ENCODE data around the gene LRRC1. TPM values are rescaled to one million over a fixed set of nuclear protein-coding genes. Genes with fewer than 3 reads are reported as not detected.
A peak's percentile ranks its signal among the peaks of the same experiment; 100 is the strongest.

The LRRC1 gene
- total RNA-seq, 1 donor from 2014 or later, result 7.5 TPM

DNA sequence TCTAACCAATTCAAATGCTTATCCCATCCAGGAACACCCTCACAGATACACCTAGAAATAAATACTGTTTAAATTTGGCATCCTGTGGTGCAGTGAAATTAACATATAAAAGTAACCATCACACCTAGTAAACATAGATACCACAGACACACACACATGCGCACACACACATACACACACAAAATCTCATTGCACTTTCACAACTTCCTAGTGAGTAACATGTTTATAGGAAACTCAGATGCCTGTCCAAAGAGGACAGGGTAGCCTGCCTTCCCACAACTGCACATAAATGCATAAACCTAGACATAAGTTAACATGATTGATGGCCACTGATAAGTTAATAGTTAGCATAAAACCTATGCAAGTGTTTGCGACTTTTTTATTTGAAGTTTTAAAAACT is 56.8 kb downstream of the LRRC1 start:
- Mint-ChIP-seq H3K4me3 (ENCODE audit: unreplicated experiment) (no peak overlapping the region), H3K27ac (ENCODE audit: unreplicated experiment) (no peak overlapping the region), H3K36me3 (ENCODE audit: low read depth, unreplicated experiment) (no peaks in the 10 kb centered on the region), H3K9me3 (ENCODE audit: unreplicated experiment) (no peaks in the 10 kb centered on the region), H3K4me1 (ENCODE audit: unreplicated experiment) (peaks cover 5% of the 10 kb centered on the region), H3K27me3 (ENCODE audit: unreplicated experiment) (peaks cover 3% of the 10 kb centered on the region)
- TF ChIP-seq, protein P1, sequence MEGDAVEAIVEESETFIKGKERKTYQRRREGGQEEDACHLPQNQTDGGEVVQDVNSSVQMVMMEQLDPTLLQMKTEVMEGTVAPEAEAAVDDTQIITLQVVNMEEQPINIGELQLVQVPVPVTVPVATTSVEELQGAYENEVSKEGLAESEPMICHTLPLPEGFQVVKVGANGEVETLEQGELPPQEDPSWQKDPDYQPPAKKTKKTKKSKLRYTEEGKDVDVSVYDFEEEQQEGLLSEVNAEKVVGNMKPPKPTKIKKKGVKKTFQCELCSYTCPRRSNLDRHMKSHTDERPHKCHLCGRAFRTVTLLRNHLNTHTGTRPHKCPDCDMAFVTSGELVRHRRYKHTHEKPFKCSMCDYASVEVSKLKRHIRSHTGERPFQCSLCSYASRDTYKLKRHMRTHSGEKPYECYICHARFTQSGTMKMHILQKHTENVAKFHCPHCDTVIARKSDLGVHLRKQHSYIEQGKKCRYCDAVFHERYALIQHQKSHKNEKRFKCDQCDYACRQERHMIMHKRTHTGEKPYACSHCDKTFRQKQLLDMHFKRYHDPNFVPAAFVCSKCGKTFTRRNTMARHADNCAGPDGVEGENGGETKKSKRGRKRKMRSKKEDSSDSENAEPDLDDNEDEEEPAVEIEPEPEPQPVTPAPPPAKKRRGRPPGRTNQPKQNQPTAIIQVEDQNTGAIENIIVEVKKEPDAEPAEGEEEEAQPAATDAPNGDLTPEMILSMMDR (IDR thresholded peaks at IDR 0.05; ENCODE audit: unreplicated experiment), result no peak
- DNase-seq (ENCODE audit: low spot score), result no peak

- H3K4me1 Mint-ChIP-seq (ENCODE audit: unreplicated experiment), result peaks cover 17% of the 10 kb centered on the region
Measured at GRCh38 chr6:53852805-53853204, 58.0 kb downstream of the LRRC1 start.

GRCh38 chr6:53854843-53855567 is 60.2 kb downstream of the LRRC1 start:
- Mint-ChIP-seq H3K9me3 (ENCODE audit: unreplicated experiment) (no peaks in the 10 kb centered on the region), H3K4me3 (ENCODE audit: unreplicated experiment) (no peak overlapping the region), H3K4me1 (ENCODE audit: unreplicated experiment) (peaks cover 23% of the 10 kb centered on the region), H3K27me3 (ENCODE audit: unreplicated experiment) (peaks cover 3% of the 10 kb centered on the region), H3K36me3 (ENCODE audit: low read depth, unreplicated experiment) (no peaks in the 10 kb centered on the region), H3K27ac (ENCODE audit: unreplicated experiment) (no peak overlapping the region)
- TF ChIP-seq, protein P1 (IDR thresholded peaks at IDR 0.05; ENCODE audit: unreplicated experiment), result no peak
- no peak for DNase-seq (ENCODE audit: low spot score)

More at GRCh38 chr6:53852805-53853204, 58.0 kb downstream of the LRRC1 start:
- TF ChIP-seq, protein P1 (IDR thresholded peaks at IDR 0.05; ENCODE audit: unreplicated experiment), result no peak
- no peak for DNase-seq (ENCODE audit: low spot score)
- Mint-ChIP-seq H3K27me3 (ENCODE audit: unreplicated experiment) (peaks cover 3% of the 10 kb centered on the region), H3K9me3 (ENCODE audit: unreplicated experiment) (no peaks in the 10 kb centered on the region), H3K27ac (ENCODE audit: unreplicated experiment) (no peak overlapping the region), H3K4me3 (ENCODE audit: unreplicated experiment) (no peak overlapping the region), H3K36me3 (ENCODE audit: low read depth, unreplicated experiment) (no peaks in the 10 kb centered on the region)

- TF ChIP-seq, protein P1 (IDR thresholded peaks at IDR 0.05; ENCODE audit: unreplicated experiment), result no peak
- Mint-ChIP-seq H3K27ac (ENCODE audit: unreplicated experiment) (no peak overlapping the region), H3K9me3 (ENCODE audit: unreplicated experiment) (no peaks in the 10 kb centered on the region), H3K27me3 (ENCODE audit: unreplicated experiment) (peaks cover 3% of the 10 kb centered on the region), H3K36me3 (ENCODE audit: low read depth, unreplicated experiment) (no peaks in the 10 kb centered on the region), H3K4me3 (ENCODE audit: unreplicated experiment) (no peak overlapping the region), H3K4me1 (ENCODE audit: unreplicated experiment) (peaks cover 23% of the 10 kb centered on the region)
- no peak for DNase-seq (ENCODE audit: low spot score)
Measured at GRCh38 chr6:53855940-53856339, 61.1 kb downstream of the LRRC1 start.

DNA sequence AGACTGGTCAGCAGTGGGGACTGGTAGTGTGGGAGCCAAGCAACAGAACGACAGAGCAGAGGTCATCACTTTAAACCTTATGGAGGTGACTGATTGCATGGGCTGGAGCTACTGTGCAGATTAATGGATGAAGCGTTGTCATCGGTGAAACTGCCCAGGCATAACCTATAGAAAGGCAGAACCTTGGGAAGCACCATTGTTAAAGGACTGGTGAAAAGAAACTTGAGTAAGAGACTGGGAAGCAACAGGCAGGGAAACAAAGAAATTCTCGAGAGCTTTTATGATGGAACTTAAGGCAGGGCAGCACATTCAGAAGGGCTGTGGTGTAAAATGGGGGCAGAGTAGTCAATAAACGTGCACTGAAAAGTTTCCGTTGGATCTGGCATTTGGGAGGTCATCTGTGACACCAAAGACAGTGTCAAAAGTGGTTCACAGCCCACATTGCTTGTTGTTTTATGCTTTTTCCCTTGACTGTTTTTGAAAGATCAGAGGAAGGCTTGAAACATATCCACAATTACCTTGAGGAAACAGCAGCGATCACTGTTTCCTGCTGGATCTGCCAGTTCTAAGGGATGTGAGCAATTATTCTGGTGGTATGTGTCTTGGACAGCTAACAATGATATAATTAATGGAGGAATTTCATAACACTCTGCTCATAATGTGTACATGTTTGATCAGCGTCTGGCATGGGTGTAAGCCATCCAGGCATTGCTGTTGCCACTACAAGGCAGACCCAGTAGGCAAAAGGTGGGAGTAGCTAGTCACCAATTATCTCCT is 62.7 kb downstream of the LRRC1 start:
- no peak for DNase-seq (ENCODE audit: low spot score)
- Mint-ChIP-seq H3K4me1 (ENCODE audit: unreplicated experiment) (peaks cover 23% of the 10 kb centered on the region), H3K9me3 (ENCODE audit: unreplicated experiment) (no peaks in the 10 kb centered on the region), H3K27me3 (ENCODE audit: unreplicated experiment) (peaks cover 3% of the 10 kb centered on the region), H3K36me3 (ENCODE audit: low read depth, unreplicated experiment) (no peaks in the 10 kb centered on the region), H3K4me3 (ENCODE audit: unreplicated experiment) (no peak overlapping the region), H3K27ac (ENCODE audit: unreplicated experiment) (peak overlapping the region; percentile 22)
- TF ChIP-seq, protein P1 (IDR thresholded peaks at IDR 0.05; ENCODE audit: unreplicated experiment), result no peak
